ENCODE measurements around the gene CIZ1. TPM values are rescaled to one million over a fixed set of nuclear protein-coding genes. Genes with fewer than 3 reads are reported as not detected.

The CIZ1 gene
- total and polyA plus RNA-seq, 2 of the 13 experiments (the other 11 are each of a cell fraction or from before 2014, with no cell fraction given) = 30.6 to 50.3 TPM

GRCh38 chr9:128190516-128191405 is 611 bp downstream of the CIZ1 start (continued):
- TF ChIP-seq HOXA9 (CRISPR knock-in tag; IDR thresholded peaks at IDR 0.05; ENCODE audit: borderline replicate concordance) (0 out of 2 replicates have a peak, but pooled peaks have one; percentile 12), ZNF784 (CRISPR knock-in tag; IDR thresholded peaks at IDR 0.05; ENCODE audit: borderline replicate concordance) (peak; percentile 66; the same call in 1 of the 2 replicates), ZNF672 (CRISPR knock-in tag; IDR thresholded peaks at IDR 0.05) (peak; percentile 66; the same call in 1 of the 2 replicates), SP2 (CRISPR knock-in tag; IDR thresholded peaks at IDR 0.05) (no peak; the same call in 1 of the 2 replicates), TBX2 (CRISPR knock-in tag; IDR thresholded peaks at IDR 0.05; ENCODE audit: borderline replicate concordance) (0 out of 2 replicates have a peak, but pooled peaks have one; percentile 23), RXRA (CRISPR knock-in tag; IDR thresholded peaks at IDR 0.05) (0 out of 2 replicates have a peak, but pooled peaks have one; percentile 19), ZSCAN25 (CRISPR knock-in tag; IDR thresholded peaks at IDR 0.05) (0 out of 2 replicates have a peak, but pooled peaks have one; percentile 10), ZFP90 (CRISPR knock-in tag; IDR thresholded peaks at IDR 0.05; ENCODE audit: borderline replicate concordance) (0 out of 2 replicates have a peak, but pooled peaks have one; percentile 26), TSC22D2 (CRISPR knock-in tag; IDR thresholded peaks at IDR 0.05; ENCODE audit: borderline replicate concordance) (0 out of 2 replicates have a peak, but pooled peaks have one; percentile 5), NONO (IDR thresholded peaks at IDR 0.05) (no peak), NONO (CRISPR knock-in tag; conservative IDR thresholded peaks at IDR 0.05) (0 out of 2 replicates have a peak, but pooled peaks have one; percentile 10), SRSF1 (optimal IDR thresholded peaks at IDR 0.05; ENCODE audit: low read depth, low read length) (peak; percentile 2)

Measured in HepG2 (cell line).